Activated CD4-positive, CD25-positive, alpha-beta regulatory T cell (primary cell): Measurements from ENCODE around the gene SDSL.

Source experiments
- DNase-seq, 4 experiments: peaks; one replicate each; lab custom pipeline; 2025; lab: John Stamatoyannopoulos, UW

The SDSL gene

DNA sequence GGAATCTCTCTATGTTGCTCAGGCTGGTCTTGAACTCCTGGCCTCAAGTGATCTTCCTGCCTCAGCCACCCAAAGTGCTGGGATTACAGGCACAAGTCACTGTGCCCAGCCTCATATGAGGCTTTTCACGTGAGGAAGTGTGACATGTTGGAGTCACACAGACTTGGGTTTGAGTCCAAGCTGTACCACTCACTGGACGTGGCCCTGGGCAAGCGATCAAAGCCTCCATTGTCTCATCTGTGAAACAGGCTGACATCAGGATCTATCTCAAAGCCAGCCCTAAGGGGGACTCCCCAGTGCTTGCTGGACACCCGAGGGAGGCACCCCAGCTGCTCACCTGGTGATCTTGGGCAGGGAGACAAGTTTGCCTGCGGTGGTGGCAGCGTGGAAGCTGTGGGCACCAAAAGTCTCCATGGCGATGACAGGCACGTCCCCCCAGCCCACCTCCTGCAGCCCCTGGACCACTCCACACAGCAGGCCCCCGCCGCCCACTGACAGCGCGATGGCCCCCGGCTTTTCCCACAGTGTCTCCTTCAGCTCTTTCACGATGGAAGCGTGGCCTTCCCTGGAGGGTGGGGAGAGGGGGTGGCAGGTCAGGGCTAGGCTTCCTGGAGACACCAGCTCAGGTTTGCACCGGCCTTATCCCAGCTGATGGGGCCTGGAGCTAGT lies 25.2 kb upstream of the SDSL start:
- DNase-seq: no peak

DNA sequence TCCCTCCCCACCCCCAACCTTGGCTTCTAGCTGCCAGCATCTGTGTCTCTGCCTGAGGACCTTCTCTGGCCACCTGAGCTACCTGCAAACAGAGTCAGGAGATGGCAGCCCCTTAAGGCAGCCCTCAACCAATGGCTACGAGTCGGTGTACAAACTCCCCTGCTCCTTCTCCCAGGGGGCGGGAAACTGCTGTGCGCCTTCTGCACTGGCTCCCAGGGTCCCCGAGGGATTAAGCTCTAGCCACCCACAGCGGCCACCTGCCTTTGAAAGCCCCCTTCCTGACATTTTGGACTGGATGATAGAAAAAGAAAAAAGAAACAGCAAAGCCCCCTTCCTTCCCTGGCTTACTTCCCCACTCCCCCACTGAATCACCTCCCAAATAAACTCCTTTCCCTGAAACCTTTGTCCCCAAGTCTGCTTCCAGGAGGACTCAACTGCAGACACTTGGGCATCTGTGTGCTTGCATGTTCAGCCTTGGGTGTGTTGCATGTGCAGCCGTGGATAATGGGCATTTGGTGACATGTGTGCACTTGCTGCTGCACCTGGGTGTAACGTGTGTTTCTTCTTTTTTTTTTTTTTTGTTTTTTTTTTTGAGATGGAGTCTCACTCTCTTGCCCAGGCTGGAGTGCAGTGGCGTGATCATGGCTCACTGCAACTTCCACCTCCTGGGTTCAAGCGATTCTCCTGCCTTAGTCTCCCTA lies 24.5 kb upstream of the SDSL start:
- DNase-seq: no peak

DNA sequence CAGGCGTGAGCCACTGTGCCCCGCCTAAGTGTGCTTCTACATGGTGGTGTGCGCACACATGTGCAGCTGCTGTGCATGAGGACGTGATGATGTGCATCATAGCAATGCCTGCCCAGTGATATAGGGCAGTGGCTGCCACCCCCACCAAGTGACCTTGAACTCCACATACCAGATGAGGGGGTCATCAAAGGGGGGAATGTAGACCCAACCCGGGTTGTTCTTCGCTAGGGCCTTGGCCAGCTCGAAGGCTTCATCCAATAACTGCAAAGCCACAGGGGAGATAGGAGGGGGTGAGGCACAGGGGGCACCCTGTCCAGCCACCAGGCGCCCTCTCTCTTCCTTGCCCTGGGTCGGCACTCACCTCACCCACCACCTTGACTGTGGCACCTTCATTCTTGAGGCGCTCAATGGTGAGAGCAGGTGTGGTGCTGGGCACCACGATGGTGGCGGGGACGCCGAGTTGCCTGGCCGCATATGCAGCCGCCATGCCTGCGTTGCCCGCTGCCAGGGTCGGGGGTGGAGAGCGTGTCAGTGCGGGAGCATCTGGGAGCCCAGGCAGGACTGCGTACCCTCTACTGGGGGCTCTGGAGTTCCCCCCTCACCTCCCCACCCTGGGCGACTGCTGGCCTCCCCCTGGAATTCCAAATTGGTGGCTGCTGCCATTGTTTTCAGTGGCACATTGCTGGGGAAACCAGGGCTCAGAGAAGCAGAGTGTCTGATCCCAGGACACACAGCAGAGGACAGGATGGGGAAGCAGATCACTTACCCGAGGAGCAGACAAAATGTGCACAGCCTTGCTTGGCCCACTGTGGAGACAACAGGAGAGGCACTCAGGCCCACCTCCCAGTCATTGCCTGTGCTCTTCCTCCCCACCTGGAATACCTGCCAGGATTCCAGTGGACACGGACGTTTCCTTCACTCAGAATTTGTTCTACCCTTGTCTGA lies 23.6 kb upstream of the SDSL start:
- no peak for DNase-seq

DNA sequence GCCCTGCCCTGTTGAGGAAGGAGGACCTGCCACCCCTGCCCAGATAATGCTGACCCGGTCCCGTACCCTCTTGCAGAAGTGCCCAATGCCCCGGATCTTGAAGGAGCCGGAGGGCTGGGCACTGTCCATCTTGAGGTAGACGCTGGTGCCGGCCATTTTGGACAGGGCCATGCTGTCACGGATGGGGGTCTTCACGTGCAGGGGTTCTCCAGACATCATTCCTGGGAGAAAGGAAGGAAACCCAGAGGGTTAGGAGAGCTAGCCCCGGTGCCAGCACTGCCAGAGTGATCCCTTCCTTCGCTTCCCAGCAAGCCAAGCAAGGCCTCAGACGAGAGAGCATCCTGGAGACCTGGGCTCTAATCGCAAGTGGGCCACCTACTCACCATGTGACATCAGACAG lies 22.7 kb upstream of the SDSL start:
- DNase-seq: no peak

DNA sequence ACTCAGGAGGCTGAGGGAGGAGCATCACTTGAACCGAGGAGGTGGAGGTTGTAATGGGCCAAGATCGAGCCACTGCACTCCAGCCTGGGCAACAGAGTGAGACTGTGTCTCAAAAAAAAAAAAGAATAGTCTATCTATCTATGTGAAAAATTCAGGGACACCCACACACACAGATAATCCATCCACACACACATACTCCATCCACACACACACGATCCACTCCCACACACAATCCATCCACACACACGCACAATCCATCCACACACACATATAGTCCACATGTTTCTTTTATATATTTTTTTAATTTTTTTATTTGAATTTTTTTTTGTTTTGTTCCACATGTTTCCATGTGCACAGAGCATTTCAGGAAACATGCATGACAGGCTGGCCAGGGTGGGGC lies 21.8 kb upstream of the SDSL start:
- no peak for DNase-seq

DNA sequence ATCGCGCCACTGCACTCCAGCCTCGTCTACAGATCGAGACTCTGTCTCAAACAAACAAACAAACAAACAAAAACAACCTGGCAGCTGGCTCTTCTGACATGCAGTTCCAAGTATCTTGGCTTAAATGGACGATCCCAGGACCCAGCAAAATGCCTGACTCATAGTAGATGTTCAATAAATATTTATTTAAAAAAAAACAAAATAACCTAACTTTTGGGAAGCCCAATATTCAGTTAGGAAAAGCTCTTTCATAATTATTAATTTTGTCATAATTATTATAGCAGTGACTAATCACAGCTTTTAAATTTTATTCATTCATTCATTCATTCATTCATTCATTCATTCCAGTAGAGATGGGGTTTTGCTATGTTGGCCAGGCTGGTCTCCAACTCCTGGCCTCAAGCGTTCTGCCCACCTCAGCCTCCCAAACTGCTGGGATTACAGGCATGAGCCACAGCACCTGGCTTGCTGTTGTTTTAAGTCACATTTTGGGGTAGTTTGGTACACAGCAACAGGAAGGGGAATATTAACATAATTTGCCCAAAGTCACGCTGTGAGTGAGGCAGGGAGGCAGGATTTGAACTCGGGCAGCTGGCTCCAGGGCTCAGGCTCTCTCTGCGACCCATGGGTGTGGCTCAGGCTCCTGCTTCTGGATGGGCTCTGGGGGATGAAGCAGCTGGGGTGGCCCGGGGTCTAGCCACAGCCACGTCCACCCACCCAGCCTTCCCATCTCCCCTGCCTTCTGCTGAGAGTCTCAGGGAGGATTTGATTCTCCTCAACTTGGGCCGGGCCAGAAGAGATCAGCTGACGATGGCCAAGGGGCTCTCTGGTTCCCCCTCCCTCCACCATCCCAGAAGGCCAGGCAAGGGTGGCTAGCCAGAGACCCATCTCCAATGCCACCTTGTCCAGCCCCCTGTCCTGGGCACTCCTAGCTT lies 20.8 kb upstream of the SDSL start:
- DNase-seq: no peak

DNA sequence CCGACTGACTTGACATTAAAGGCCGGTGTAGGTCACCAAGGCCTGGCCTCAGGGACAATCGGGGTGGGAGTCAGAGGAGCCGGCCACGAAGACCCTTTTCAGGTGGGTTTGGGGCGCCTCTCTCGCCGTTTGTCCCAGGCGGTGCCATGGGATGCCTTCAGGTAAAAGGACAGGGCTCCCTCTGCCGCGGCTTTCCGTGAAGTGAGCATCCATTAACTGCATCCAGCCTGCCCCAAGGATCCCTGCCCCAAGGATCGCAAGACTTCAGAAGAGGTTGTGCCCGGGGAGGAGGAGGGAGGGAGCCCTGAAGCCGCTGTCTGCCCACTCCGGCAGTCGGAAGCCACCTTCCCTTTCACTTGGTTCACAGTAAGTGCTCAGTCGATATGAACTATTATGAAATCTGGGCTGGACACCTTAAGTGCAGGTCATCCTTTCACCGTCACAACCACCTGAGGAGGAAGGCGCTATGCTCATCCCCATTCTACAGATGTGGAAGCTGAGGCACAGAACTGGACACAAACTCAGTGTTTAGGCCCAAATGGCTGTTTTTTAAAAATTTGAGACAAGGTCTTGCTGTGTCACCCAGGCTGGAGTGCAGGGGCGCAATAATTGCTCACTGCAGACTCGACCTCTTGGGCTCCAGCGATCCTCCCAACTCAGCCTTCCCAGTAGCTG lies 19.5 kb upstream of the SDSL start:
- no peak for DNase-seq

DNA sequence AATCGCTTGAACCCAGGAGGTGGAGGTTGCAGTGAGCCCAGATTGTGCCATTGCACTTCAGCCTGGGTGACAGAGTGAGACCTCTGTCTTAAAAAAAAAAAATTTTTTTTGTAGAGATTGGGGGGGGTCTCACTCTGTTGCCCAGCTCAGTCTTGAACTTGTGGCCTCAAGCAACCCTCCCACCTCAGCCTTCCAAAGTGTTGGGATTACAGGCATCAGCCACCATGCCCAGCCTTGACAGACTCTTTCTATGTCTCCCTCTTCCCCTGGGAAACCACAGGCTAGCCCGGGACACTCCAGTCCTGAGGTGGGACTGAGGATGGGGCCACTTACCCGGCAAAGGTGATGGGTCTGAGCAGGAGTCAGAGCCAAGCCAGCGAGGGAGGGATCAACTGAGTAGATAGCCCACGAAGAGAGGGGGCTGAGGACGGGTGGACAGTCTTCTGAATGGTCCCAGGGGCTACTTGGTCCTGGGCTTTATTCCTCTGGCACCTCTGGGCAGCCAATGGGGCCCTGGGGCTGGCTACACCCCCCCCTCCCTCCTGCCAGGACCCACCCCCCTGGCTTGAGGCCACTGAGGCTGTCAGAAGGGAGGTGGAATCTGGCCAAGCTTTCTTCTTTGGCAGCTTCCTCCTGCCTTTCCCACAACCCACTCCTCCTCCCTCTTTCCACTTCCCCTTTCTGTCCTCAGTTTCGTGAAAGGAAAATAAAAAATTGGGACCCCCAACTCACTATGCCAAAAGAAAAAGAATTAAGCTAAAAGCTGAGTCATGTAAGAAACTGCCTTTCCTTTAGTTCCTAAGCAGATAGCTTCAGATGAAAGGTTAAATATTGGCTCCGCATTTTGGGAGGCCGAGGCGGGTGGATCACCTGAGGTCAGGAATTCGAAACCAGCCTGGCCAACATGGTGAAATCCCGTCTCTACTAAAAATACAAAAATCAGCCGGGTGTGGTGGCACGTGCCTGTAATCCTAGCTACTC lies 18.5 kb upstream of the SDSL start, which contains the start of gene SDS:
Gene SDS (minus strand): TSS at position 453 of the 981 bp plus-strand sequence. CDS start 4,179 bp downstream, outside the sequence.
- no peak for DNase-seq

DNA sequence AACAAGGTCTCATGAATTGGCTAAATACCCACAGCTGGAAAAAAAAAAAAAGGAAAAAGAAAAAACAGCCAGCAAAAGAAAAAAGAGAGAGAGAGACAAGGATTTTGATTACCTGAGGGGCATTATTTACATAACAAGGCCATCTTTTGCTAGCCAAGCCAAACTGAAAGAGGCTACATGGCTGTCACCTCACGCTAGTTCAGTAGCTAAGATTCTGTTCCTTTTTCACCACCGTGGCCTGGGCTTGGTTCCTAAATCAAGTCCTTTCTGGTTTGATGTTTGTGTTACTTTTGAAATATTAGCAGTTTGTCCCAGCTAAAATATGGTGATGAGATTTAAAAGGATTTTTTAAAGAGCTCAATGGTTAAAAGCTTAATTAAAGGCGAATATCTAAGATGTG lies 16.5 kb upstream of the SDSL start:
- DNase-seq: no peak

DNA sequence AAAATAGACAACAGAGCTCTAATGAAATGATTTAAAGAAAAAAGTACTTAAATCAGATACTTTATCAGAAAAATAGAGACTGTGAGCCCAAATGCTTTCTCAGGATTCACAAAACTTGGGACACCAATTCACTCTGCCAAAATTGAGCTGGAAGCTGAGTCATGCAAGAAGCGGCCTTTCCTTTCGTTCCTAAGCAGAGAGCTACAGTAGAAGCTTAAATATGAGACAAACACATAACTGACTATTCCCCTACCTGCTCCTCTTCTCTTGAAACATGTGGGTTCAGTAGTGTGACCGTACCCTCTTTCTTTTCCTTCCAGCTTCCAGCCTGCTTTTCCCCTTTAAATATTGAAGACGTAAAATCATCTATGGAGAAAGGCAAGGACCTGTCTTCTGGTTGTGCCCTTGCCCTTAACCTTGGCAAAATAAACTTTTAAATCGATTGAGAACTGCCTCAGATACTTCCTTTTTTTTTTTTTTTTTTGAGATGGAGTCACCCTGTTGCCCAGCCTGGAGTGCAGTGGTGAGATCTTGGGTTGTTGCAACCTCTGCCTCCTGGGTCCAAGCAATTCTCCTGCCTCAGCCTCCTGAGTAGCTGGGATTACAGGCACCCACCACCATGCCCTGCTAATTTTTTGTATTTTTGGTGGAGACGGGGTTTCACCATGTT lies 14.1 kb upstream of the SDSL start:
- DNase-seq: no peak

DNA sequence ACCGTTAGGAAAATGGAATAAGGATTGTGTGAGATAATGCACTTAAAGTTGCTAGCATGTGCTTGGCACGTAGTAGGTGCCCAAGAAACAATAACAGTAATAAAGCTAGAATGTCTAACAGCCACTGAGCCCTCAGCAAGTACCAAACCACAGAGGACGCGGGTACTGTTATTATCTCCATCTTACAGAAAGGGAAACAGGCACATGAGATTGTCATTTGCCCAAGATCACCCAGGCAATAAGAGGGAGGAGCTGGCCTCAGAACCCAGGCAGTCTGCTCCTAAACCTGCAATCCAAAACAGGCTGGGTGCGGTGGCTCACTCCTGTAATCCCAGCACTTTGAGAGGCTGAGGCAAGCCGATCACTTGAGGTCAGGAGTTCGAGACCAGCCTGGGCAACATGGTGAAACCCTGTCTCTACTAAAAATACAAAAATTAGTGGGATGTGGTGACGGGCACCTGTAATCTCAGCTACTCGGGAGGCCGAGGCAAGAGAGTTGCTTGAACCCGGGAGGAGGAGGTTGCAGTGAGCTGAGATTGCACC lies 13.4 kb upstream of the SDSL start:
- no peak for DNase-seq

DNA sequence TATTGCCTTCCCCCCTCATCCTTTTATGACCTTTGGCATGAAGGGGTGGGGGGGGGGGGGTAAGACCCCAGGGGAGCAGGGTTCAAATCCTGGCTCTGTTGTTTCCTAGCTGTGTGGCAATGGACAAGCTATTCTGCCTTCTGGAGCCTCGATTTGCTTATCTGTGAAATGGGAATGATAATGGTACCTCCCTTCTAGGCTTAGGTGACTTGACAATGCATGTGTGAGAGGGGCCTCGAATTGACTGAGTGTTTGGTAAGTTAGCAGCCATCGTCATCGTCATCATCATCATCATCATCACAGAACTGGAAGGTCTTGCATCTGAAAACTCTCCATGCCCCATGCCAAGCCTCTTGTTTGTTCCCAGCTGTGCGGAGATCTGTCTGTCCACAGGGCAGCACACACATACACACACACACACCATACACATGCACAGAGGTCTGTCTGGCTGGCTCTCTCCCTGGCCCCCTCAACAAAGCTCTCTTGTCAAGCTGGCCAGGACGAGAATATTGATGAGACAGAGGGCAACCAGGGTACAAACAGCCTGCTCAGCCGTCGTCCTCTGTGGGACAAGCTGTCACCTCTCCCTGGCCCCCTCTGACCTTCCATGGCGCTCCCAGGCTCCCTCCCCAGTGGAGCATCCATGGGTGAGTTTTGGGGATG lies 12.6 kb upstream of the SDSL start:
- no peak for DNase-seq

DNA sequence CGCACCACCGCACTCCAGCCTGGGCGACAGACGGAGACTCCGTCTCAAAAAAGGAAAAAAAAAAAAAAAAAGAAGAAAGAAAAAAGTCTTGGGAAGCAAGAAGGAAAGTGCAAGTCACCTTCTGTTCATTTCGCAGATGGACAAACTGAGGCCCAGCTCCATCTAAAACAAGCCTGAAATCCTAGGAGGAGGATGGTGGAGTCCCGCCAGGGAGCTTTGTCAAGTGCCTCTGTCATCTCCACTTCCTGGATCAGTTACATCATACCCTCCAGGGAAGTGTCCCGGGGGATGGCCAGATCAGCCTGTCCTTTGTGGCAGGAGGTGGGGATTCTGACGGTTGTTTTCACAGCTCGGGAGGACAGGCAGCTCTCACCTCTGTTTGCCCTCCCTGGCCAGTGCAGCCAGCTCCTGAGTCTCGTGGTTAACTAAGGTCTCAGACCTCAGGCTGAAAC lies 8.7 kb upstream of the SDSL start:
- no peak for DNase-seq

DNA sequence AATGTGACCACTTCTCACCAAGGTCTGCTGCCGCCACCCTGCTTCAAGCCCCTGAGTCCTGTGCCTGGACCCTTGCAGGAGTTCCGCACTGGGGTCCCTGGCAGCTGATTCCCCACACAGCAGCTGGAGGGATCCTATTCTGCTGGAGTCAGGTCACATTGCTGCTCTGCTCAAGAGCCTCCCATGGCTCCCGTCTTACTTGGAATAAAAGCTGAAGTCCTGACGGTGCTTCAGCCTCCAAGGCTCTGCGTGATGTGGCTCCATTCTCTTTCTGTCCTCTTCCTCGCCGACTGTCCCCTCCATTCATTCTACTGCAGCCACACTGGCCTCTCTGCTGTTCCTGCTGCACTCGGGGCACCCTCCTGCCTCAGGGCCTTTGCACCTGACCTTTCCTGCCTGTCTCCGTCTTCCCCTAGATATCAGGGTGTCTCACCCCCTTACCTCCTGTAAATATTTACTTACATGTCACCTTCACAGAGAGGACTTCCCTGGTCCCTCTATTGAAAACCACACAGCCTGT lies 7.6 kb upstream of the SDSL start:
- DNase-seq: no peak

DNA sequence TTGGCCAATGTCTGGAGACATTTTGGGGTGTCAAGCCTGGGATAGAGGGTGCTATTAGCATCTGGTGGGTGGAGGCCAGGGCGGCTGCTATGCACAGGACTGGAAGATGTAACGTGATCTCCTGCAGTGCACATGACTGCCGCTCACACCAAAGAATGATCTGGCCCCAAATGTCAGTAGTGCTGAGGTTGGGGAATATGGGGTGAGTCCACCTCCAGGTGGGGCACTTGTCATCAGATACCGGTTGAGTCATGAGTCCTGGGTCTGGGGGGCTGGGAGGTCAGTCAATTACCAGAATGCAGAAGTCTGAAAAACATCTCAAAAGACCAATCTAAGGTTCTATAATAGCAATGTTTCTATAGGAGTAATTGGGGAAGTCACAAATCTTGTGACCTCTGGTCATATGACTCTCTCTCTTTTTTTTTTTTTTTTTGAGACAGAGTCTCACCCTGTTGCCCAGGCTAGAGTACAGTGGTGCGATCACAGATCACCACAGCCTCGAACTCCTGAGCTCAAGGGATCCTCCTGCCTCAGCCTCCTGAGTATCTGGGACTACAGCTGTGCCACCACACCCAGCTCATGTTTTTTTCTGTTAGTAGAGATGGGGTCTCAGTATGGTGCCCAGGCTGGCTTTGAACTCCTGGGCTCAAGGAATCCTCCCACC lies 6.0 kb upstream of the SDSL start:
- DNase-seq: no peak

DNA sequence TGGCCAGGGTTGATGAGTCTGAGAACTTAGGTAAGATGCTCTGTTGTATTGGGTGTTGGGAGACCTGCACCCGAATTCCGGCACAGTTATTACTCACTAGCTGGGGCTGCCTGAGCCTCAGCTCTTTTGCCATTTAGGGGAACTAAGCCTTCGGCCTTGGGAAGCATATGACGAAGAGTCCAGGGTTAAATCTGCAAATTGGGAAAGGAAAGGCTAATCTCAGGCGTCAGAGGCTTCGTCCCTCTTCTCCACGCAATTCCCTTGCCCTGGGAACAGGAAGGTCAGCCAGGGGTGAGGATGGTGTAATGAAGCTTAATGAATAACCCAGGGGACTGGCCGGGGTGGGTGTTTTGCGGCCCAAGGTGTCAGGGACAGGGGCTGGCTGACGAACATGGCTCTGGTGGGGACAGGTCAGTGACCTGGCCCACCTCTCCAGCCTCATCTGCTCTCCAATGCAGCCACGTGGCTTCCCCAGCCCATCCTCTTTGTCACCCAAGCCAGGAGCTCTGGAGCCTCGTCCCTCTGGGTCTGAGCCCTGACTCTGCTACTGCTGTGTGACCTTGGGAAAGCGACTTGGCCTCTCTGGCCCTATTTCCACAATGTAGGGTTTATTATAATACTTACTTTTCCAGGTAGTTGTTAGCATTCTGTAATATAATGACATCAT lies 3.8 kb upstream of the SDSL start:
- DNase-seq: no peak
